RWPE2 (cell line): ENCODE data around the gene DOC2A.

Experiments
- ATAC-seq: fragments of 200-7000 bp; cut with Tn5 transposase; 3 replicates; pipeline ENCODE4 v1.9.1; 2021; ENCODE audit warnings: low read depth
- DNase-seq: peaks from one replicate; pipeline ENCODE4 v3.0.0-alpha.2; 2020; ENCODE audit warnings: low spot score
- H3K27ac ChIP-seq: fragments of 450-650 bp; 2 replicates; pipeline ENCODE4 v1.5.1; 2017; ENCODE audit warnings: mild to moderate bottlenecking; ENCODE audit not compliant: poor library complexity, severe bottlenecking
- H3K27me3 ChIP-seq: fragments of 250-450 bp; sonication (Bioruptor Pico); 2 replicates; pipeline ENCODE4 v1.5.1; 2021; ENCODE audit warnings: mild to moderate bottlenecking, moderate library complexity; ENCODE audit not compliant: insufficient read depth, poor library complexity, severe bottlenecking
- H3K36me3 ChIP-seq: fragments of 250-450 bp; sonication (Bioruptor Pico); 2 replicates; pipeline ENCODE4 v1.5.1; 2020; ENCODE audit warnings: low read depth, mild to moderate bottlenecking, moderate library complexity
- H3K4me1 ChIP-seq: fragments of 250-450 bp; sonication (Bioruptor Pico); 2 replicates; pipeline ENCODE4 v1.5.1; 2021; ENCODE audit warnings: mild to moderate bottlenecking, moderate library complexity; ENCODE audit not compliant: insufficient read depth, poor library complexity, severe bottlenecking
- H3K4me3 ChIP-seq: fragments of 250-450 bp; sonication (Bioruptor Pico); 2 replicates; pipeline ENCODE4 v1.5.1; 2021; ENCODE audit warnings: mild to moderate bottlenecking, moderate library complexity; ENCODE audit not compliant: severe bottlenecking
- H3K9me3 ChIP-seq: fragments of 250-450 bp; sonication (Bioruptor Pico); 2 replicates; pipeline ENCODE4 v1.5.1; 2021; ENCODE audit warnings: mild to moderate bottlenecking, moderate library complexity; ENCODE audit not compliant: severe bottlenecking
- TF ChIP-seq, protein P1 (sequence below): fragments of 450-650 bp; IDR thresholded peaks from one replicate; pipeline ENCODE4 v1.5.1; 2017; ENCODE audit warnings: mild to moderate bottlenecking, moderate library complexity; ENCODE audit not compliant: poor library complexity, severe bottlenecking

Gene DOC2A

DNA sequence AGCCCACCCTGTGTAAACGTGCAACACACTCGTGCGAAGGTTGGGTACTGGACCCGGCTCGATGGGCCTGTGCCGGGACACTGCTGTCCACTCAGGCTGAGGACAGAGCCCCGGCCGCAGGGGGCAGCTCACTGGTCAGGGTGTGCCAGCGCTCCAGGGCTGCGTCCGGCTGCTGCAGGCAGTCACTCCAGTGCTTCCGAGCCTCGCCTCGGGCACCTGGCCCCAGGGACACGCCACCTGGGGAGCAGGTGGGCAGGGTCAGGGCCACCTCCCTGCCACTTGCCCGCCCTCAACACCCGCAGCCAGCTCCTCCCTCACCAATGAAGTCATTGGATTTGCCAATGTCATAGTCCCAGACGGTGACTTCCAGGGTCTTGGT, 4.7 kb downstream of the DOC2A start:
- TF ChIP-seq, protein P1, sequence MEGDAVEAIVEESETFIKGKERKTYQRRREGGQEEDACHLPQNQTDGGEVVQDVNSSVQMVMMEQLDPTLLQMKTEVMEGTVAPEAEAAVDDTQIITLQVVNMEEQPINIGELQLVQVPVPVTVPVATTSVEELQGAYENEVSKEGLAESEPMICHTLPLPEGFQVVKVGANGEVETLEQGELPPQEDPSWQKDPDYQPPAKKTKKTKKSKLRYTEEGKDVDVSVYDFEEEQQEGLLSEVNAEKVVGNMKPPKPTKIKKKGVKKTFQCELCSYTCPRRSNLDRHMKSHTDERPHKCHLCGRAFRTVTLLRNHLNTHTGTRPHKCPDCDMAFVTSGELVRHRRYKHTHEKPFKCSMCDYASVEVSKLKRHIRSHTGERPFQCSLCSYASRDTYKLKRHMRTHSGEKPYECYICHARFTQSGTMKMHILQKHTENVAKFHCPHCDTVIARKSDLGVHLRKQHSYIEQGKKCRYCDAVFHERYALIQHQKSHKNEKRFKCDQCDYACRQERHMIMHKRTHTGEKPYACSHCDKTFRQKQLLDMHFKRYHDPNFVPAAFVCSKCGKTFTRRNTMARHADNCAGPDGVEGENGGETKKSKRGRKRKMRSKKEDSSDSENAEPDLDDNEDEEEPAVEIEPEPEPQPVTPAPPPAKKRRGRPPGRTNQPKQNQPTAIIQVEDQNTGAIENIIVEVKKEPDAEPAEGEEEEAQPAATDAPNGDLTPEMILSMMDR: no peak
- no peaks in the 10 kb centered on the region for H3K4me1 ChIP-seq

DNA sequence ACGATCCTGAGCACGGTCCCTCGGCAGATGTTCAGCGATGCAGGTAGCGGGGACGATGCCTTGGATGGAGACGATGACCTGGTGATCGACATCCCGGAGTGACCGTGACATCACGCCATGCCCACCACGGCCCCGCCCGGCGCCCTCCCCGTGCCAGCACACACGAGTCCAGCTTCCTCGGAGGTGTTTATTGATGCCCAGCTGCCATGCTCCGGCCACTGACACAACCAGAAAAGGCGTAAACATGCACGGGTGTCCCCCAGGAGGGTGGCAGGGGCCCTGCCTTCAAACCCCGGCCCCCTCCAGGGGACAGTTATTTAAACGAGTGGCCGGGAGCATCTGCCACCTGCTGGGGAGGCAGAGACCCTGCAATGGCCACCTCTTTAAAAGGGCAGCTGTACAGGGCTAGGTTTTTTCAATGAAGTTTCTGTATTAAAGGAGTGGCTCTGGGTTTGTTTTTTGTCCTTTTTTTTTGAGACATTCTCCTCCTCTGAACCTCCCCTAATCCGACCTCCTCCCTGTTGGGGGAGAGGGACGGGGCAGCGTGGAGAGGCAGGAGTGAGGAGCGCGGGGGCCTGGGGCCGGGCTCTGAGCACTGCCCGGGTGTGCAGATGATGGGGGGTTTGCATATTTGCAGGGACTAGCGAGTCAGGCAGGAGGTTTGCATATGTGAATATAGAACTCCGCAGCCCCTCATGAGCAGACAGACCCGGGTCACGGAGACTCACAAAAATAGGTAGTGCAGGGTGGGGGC, 5.3 kb downstream of the DOC2A start:
- ATAC-seq: peak; percentile 37; the same call in 2 of the 3 replicates
- no peaks in the 10 kb centered on the region for H3K9me3 ChIP-seq
- no peak overlapping the region for H3K4me3 ChIP-seq
- no peak overlapping the region for H3K27ac ChIP-seq
- DNase-seq: no peak
- H3K4me1 ChIP-seq: no peaks in the 10 kb centered on the region
- H3K36me3 ChIP-seq: peaks cover 3% of the 10 kb centered on the region
- TF ChIP-seq, protein P1: peak; percentile 79
- H3K27me3 ChIP-seq: peaks cover 5% of the 10 kb centered on the region

More for the DNA sequence above, 4.7 kb downstream of the DOC2A start:
- Histone ChIP-seq H3K36me3 (no peaks in the 10 kb centered on the region; the same call in 1 of the 2 replicates), H3K27me3 (peaks cover 8% of the 10 kb centered on the region), H3K27ac (no peak overlapping the region), H3K4me3 (no peak overlapping the region), H3K9me3 (no peaks in the 10 kb centered on the region)
- ATAC-seq (no peak), DNase-seq (peak; percentile 62)

DNA sequence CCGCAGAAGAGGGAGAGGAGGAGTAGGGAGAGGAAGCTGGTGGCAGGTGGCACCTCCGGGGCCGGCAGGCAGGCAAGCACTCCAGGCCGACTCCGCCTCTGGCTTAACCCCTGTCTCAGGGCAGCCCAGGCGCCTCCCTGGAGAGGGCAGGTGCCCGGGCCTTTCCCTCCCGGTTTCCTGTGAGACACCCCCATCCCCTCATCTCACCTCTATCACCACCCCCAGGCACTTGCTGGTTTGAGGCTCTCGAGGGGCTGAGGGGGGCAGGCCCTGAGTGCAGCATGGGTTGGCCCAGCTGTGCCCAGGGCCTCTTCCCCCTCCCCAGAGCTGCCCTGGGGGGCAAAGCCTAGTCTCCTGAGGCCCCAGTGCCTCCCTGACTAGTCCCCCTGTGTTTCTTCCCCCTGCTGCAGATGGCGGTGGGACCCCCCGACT, 6.0 kb downstream of the DOC2A start:
- no peak overlapping the region for H3K27ac ChIP-seq
- TF ChIP-seq, protein P1: no peak
- DNase-seq (peak; percentile 60), ATAC-seq (peak; percentile 34; the same call in 2 of the 3 replicates)
- no peaks in the 10 kb centered on the region for H3K27me3 ChIP-seq
- H3K4me3 ChIP-seq: no peak overlapping the region
- H3K4me1 ChIP-seq: no peaks in the 10 kb centered on the region
- H3K9me3 ChIP-seq: no peaks in the 10 kb centered on the region
- H3K36me3 ChIP-seq: peaks cover 5% of the 10 kb centered on the region

DNA sequence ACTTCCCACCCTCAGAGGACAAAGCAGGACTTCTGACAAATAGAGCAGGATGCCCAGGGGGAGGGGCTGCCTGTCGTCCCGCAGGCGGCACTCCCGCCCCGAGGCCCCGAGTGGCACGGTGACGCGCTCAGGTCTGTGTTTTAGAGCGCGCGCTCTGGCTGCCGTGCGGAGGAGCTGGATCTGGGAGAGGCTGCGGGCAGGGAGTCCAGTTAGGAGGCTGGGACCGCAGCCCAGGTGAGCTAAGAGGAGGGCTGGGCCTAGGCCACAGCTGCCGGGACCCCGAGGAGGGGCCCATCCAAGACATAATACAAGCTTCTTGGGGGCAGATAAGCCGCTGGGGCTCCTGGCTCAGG, 6.4 kb downstream of the DOC2A start:
- H3K27me3 ChIP-seq: no peaks in the 10 kb centered on the region
- no peaks in the 10 kb centered on the region for H3K4me1 ChIP-seq
- H3K27ac ChIP-seq: no peak overlapping the region
- TF ChIP-seq, protein P1: no peak
- H3K9me3 ChIP-seq: no peaks in the 10 kb centered on the region
- peaks cover 5% of the 10 kb centered on the region for H3K36me3 ChIP-seq
- ATAC-seq (no peak), DNase-seq (peak; percentile 52)
- H3K4me3 ChIP-seq: no peak overlapping the region
